Ovary (tissue), 3 donors: ENCODE data around the gene APOA4.

ENCODE experiments used
- CTCF ChIP-seq, 3 donors: fragments of 450-650 bp in 2 of 3; fragments of 200-600 bp in 1 of 3; IDR thresholded peaks; one replicate each; pipeline versions ENCODE4 v1.5.1 to v1.8.0; 2016 to 2022; ENCODE audit warnings: antibody characterized with exemption in 3 of 3, mild to moderate bottlenecking in 1 of 3
- EP300 ChIP-seq: sonication (generic); formaldehyde crosslinking; IDR thresholded peaks from one replicate; pipeline ENCODE4 v1.6.1; 2017; ENCODE audit warnings: antibody characterized with exemption
- POLR2A ChIP-seq: fragments of 450-650 bp; IDR thresholded peaks from one replicate; pipeline ENCODE4 v1.6.1; 2017; ENCODE audit warnings: antibody characterized with exemption, mild to moderate bottlenecking, moderate library complexity
- donor health status: DM: no; HTN: no; CAD: no.

DNA sequence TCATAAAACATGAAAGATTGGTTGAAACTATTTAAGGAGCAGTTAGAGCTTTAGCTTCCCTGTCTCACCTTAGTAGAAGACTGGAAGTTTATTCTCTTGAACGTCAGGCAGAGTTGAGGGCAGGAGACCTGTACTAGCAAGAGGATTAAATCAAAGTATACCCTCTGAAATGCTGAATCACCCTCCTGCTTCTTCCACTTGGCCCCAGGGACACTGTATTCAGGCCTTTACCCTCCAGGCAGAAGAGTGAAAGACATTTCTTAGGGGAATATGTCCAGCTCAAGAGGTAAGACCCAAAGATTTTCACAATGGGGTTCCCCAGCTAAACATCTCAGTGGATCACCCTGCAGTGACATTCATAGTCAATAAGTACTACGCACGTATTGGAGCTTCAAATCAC lies 11.9 kb downstream of the APOA4 start:
- TF ChIP-seq CTCF (IDR thresholded peaks at IDR 0.05) (no peak), POLR2A (no peak), EP300 (no peak)
